CD4-positive, alpha-beta T cell (primary cell): ENCODE measurements around the gene RPGRIP1L. TPM values are rescaled to one million over a fixed set of nuclear protein-coding genes. Genes with fewer than 3 reads are reported as not detected.

Experiments used
- ATAC-seq: fragments of 200-7000 bp; cut with Tn5 transposase; one replicate; pipeline ENCODE4 v1.10.0; 2022; ENCODE audit warnings: mild to moderate bottlenecking; ENCODE audit not compliant: poor library complexity
- CTCF ChIA-PET: fragments of 350-600 bp; sonication (Branson Sonifier 250); formaldehyde crosslinking; loops from one replicate; lab custom pipeline; 2021; ENCODE audit warnings: antibody characterized with exemption, inconsistent platforms; lab: Charles Lee
- POLR2A ChIA-PET: fragments of 350-600 bp; sonication (Branson Sonifier 250); formaldehyde crosslinking; loops from one replicate; lab custom pipeline; 2021; ENCODE audit warnings: antibody characterized with exemption, inconsistent platforms; lab: Charles Lee
- DNase-seq, 14 experiments: peaks; one replicate each; pipeline ENCODE4 v3.0.0-alpha.2; 2013 to 2020; ENCODE audit warnings: mixed read lengths in 2 of 14
- H3K27ac ChIP-seq, 2 donors: one replicate each; pipeline versions ENCODE4 v1.5.1 to v1.7.0; 2013; ENCODE audit warnings: low read length in 2 of 2, low read depth in 1 of 2, mild to moderate bottlenecking in 1 of 2
- H3K27me3 ChIP-seq, 2 experiments: 1 replicate in 1 of 2; 2 replicates in 1 of 2; pipeline versions ENCODE4 v1.6.1 to v1.7.0; 2013; ENCODE audit warnings: low read length in 2 of 2, control low read depth in 1 of 2, mild to moderate bottlenecking in 1 of 2, moderate library complexity in 1 of 2; ENCODE audit not compliant: insufficient read depth in 2 of 2, control insufficient read depth in 1 of 2
- H3K36me3 ChIP-seq: one replicate; pipeline ENCODE4 v1.6.1; 2013; ENCODE audit warnings: low read length, control low read depth; ENCODE audit not compliant: insufficient read depth
- H3K4me1 ChIP-seq: one replicate; pipeline ENCODE4 v1.6.1; 2013; ENCODE audit warnings: low read length, control low read depth; ENCODE audit not compliant: insufficient read depth
- H3K4me3 ChIP-seq: one replicate; pipeline ENCODE4 v1.5.1; 2013; ENCODE audit warnings: mild to moderate bottlenecking, low read length, moderate library complexity
- H3K9me3 ChIP-seq, 2 experiments: 1 replicate in 1 of 2; 2 replicates in 1 of 2; pipeline versions ENCODE4 v1.6.1 to v1.7.0; 2013; ENCODE audit warnings: low read length in 2 of 2, mild to moderate bottlenecking in 2 of 2, control low read depth in 1 of 2, moderate library complexity in 1 of 2; ENCODE audit not compliant: control insufficient read depth in 1 of 2, insufficient read depth in 1 of 2
- H3K27ac Mint-ChIP-seq: one replicate; pipeline ENCODE4 v1.8.0; 2020; ENCODE audit warnings: mixed read lengths
- H3K27me3 Mint-ChIP-seq: one replicate; pipeline ENCODE4 v1.8.0; 2021; ENCODE audit warnings: mixed read lengths
- H3K36me3 Mint-ChIP-seq: one replicate; pipeline ENCODE4 v1.8.0; 2021; ENCODE audit warnings: low read depth, mixed read lengths
- H3K4me1 Mint-ChIP-seq: one replicate; pipeline ENCODE4 v1.8.0; 2021; ENCODE audit warnings: low read depth, mixed read lengths
- H3K4me3 Mint-ChIP-seq: one replicate; pipeline ENCODE4 v1.8.0; 2020; ENCODE audit warnings: mild to moderate bottlenecking, mixed read lengths
- H3K9me3 Mint-ChIP-seq: one replicate; pipeline ENCODE4 v1.8.0; 2020; ENCODE audit warnings: mixed read lengths
- intact Hi-C, 2 experiments: fragments of 100-400 bp; cut with DNase I in 1 of 2; cut with micrococcal nuclease in 1 of 2; formaldehyde crosslinking; loops; one replicate each; pipeline versions ENCODE4 v1.15.1 to v1.9.0; 2023 to 2025; cut with DNase I, micrococcal nuclease
- total RNA-seq, 174 experiments: library from RNA in 2 of 174; stranded (reverse) in 2 of 174; gene quantifications; one replicate each; pipeline ENCODE4 v1.2.3 and lab custom pipeline; 2021 to 2026
- TF ChIP-seq, protein P1 (sequence below): fragments of 200-600 bp; IDR thresholded peaks from one replicate; pipeline ENCODE4 v1.8.0; 2022; ENCODE audit warnings: antibody characterized with exemption, mild to moderate bottlenecking

Gene RPGRIP1L
- total RNA-seq, 2 experiments from 2014 or later = 2.4 to 2.5 TPM

DNA sequence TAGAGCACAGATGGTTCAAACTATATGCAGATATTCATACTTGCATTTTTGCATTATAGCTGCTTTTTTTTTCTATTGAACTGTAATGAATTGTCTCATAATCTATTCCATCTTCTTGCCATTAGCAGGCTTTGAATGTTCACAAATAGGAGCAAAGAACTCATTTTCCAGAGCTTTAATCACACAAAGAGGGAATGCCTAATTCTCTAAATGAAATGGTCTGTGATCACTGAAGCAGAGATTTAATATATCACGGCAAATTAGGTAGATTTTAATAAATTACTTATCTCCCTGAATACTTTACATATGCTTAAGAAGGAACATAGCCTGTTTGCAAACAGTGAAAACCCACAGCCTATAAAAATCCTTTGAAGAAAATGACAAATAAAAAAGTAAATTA, 103.0 kb downstream of the RPGRIP1L start:
- CTCF ChIA-PET = no interaction called here
- H3K4me1 Mint-ChIP-seq = no peaks in the 10 kb centered on the region

DNA sequence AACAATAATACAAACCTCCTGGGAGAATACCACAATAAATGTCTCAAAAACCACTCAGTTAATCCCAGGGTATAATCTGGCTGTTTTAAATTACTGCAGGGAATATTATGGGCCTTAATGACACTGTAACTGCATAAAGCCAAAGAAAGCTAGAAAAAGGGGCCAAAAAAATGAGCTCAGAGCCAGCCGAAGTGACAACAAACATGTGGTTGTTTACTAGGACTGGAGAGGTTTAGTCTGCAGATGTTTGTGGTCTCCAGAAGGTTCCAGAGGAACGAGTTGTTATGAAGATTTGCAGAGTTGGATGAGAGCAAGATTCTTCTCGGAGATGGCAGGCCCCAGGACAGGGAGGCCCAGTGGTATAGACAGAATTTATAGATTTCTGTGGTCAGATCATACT, 103.5 kb downstream of the RPGRIP1L start:
- Histone ChIP-seq H3K4me3 (no peak overlapping the region), H3K4me1 (no peaks in the 10 kb centered on the region), H3K27me3 (no peaks in the 10 kb centered on the region), H3K9me3 (no peaks in the 10 kb centered on the region), H3K36me3 (no peaks in the 10 kb centered on the region), H3K27ac (no peak overlapping the region)
- ChIA-PET CTCF (no interaction called here), POLR2A (no interaction called here)
- DNase-seq = no peak
- Mint-ChIP-seq H3K27ac (no peak overlapping the region), H3K4me3 (no peak overlapping the region), H3K27me3 (no peaks in the 10 kb centered on the region), H3K9me3 (peaks cover 8% of the 10 kb centered on the region), H3K4me1 (no peaks in the 10 kb centered on the region), H3K36me3 (peaks cover 20% of the 10 kb centered on the region)
- ATAC-seq = no peak
- intact Hi-C loops = no loop called here
- TF ChIP-seq, protein P1, sequence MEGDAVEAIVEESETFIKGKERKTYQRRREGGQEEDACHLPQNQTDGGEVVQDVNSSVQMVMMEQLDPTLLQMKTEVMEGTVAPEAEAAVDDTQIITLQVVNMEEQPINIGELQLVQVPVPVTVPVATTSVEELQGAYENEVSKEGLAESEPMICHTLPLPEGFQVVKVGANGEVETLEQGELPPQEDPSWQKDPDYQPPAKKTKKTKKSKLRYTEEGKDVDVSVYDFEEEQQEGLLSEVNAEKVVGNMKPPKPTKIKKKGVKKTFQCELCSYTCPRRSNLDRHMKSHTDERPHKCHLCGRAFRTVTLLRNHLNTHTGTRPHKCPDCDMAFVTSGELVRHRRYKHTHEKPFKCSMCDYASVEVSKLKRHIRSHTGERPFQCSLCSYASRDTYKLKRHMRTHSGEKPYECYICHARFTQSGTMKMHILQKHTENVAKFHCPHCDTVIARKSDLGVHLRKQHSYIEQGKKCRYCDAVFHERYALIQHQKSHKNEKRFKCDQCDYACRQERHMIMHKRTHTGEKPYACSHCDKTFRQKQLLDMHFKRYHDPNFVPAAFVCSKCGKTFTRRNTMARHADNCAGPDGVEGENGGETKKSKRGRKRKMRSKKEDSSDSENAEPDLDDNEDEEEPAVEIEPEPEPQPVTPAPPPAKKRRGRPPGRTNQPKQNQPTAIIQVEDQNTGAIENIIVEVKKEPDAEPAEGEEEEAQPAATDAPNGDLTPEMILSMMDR = no peak

More for the DNA sequence above, 103.0 kb downstream of the RPGRIP1L start:
- Histone ChIP-seq H3K4me3 (no peak overlapping the region), H3K4me1 (no peaks in the 10 kb centered on the region), H3K27me3 (no peaks in the 10 kb centered on the region), H3K27ac (no peak overlapping the region), H3K9me3 (no peaks in the 10 kb centered on the region), H3K36me3 (no peaks in the 10 kb centered on the region)
- ATAC-seq (no peak), DNase-seq (no peak)
- peaks cover 20% of the 10 kb centered on the region for H3K36me3 Mint-ChIP-seq
- POLR2A ChIA-PET = no interaction called here
- peaks cover 8% of the 10 kb centered on the region for H3K9me3 Mint-ChIP-seq
- intact Hi-C loops = no loop called here
- H3K27me3 Mint-ChIP-seq = no peaks in the 10 kb centered on the region
- TF ChIP-seq, protein P1 = no peak
- H3K4me3 Mint-ChIP-seq = no peak overlapping the region
- H3K27ac Mint-ChIP-seq = no peak overlapping the region

DNA sequence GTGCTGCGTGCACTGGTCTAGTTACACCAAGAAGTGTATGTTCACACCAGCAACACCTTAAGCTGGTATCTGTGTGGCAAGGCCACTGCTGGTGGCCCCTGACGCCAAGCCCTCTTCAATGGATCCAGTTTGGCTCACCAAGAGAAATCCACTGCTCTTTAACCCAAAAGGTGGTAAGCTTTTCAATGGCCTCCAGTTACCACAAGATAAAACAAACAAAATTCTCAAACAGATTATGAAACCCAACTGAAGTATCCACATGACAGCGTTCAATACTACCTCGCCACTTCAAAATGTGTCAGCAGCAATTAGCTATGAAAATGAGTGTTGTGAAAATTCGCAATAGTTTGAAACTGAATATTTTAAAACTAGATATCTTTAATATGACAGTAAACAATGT, 104.1 kb downstream of the RPGRIP1L start:
- Histone ChIP-seq H3K36me3 (no peaks in the 10 kb centered on the region), H3K27ac (no peak overlapping the region), H3K27me3 (no peaks in the 10 kb centered on the region), H3K4me3 (no peak overlapping the region), H3K9me3 (no peaks in the 10 kb centered on the region), H3K4me1 (no peaks in the 10 kb centered on the region)
- Mint-ChIP-seq H3K9me3 (peaks cover 8% of the 10 kb centered on the region), H3K4me3 (no peak overlapping the region), H3K27me3 (no peaks in the 10 kb centered on the region), H3K27ac (no peak overlapping the region), H3K4me1 (no peaks in the 10 kb centered on the region), H3K36me3 (peaks cover 20% of the 10 kb centered on the region)
- ATAC-seq (no peak), DNase-seq (no peak)
- intact Hi-C loops = no loop called here
- ChIA-PET CTCF (no interaction called here), POLR2A (no interaction called here)
- TF ChIP-seq, protein P1 = no peak
